Measurements from ENCODE around the gene ASCL2. TPM values are rescaled to one million over a fixed set of nuclear protein-coding genes. Genes with fewer than 3 reads are reported as not detected.

The ASCL2 gene
- total RNA-seq, 1 donor from 2014 or later: 5.6 TPM

GRCh38 chr11:2235588-2236326, 34.6 kb downstream of the ASCL2 start:
- Mint-ChIP-seq H3K4me1 (ENCODE audit: unreplicated experiment) (no peaks in the 10 kb centered on the region), H3K27ac (no peak overlapping the region), H3K36me3 (no peaks in the 10 kb centered on the region), H3K9me3 (peaks cover under 1% of the 10 kb centered on the region), H3K27me3 (peaks cover under 1% of the 10 kb centered on the region), H3K4me3 (no peak overlapping the region)
- DNase-seq (ENCODE audit: extremely low spot score, unreplicated experiment): no peak
- no peak for TF ChIP-seq CTCF (conservative IDR thresholded peaks at IDR 0.05)

- Mint-ChIP-seq H3K27ac (no peak overlapping the region), H3K4me3 (no peak overlapping the region), H3K9me3 (peaks cover 7% of the 10 kb centered on the region), H3K36me3 (no peaks in the 10 kb centered on the region), H3K27me3 (peaks cover 6% of the 10 kb centered on the region), H3K4me1 (ENCODE audit: unreplicated experiment) (no peaks in the 10 kb centered on the region)
- DNase-seq (ENCODE audit: extremely low spot score, unreplicated experiment): no peak
- TF ChIP-seq CTCF (conservative IDR thresholded peaks at IDR 0.05): no peak
These were observed 35.4 kb downstream of the ASCL2 start for GRCh38 chr11:2234963-2235362.

GRCh38 chr11:2233693-2234455, 36.5 kb downstream of the ASCL2 start:
- TF ChIP-seq CTCF (conservative IDR thresholded peaks at IDR 0.05): no peak
- Mint-ChIP-seq H3K27me3 (peaks cover 7% of the 10 kb centered on the region), H3K36me3 (no peaks in the 10 kb centered on the region), H3K4me1 (ENCODE audit: unreplicated experiment) (no peaks in the 10 kb centered on the region), H3K4me3 (no peak overlapping the region), H3K9me3 (peaks cover 7% of the 10 kb centered on the region), H3K27ac (no peak overlapping the region)
- no peak for DNase-seq (ENCODE audit: extremely low spot score, unreplicated experiment)

- H3K27me3 Mint-ChIP-seq: peaks cover 9% of the 10 kb centered on the region
- H3K9me3 Mint-ChIP-seq: peaks cover 7% of the 10 kb centered on the region
- no peak for TF ChIP-seq CTCF (conservative IDR thresholded peaks at IDR 0.05)
- no peaks in the 10 kb centered on the region for H3K4me1 Mint-ChIP-seq (ENCODE audit: unreplicated experiment)
- H3K27ac Mint-ChIP-seq: no peak overlapping the region
- no peak overlapping the region for H3K4me3 Mint-ChIP-seq
- no peak for DNase-seq (ENCODE audit: extremely low spot score, unreplicated experiment)
- H3K36me3 Mint-ChIP-seq: no peaks in the 10 kb centered on the region
These were observed 40.6 kb downstream of the ASCL2 start for GRCh38 chr11:2229713-2230297.

- H3K4me3 Mint-ChIP-seq: no peak overlapping the region
- TF ChIP-seq CTCF (conservative IDR thresholded peaks at IDR 0.05): no peak
- H3K4me1 Mint-ChIP-seq (ENCODE audit: unreplicated experiment): peaks cover 6% of the 10 kb centered on the region
- DNase-seq (ENCODE audit: extremely low spot score, unreplicated experiment): no peak
- no peak overlapping the region for H3K27ac Mint-ChIP-seq
- peaks cover 7% of the 10 kb centered on the region for H3K27me3 Mint-ChIP-seq
- no peaks in the 10 kb centered on the region for H3K36me3 Mint-ChIP-seq
- H3K9me3 Mint-ChIP-seq: peaks cover 17% of the 10 kb centered on the region
These were observed 46.1 kb downstream of the ASCL2 start for GRCh38 chr11:2224254-2224653.

Data from type B pancreatic cell (in vitro differentiated cells).